CD4-positive, alpha-beta T cell (primary cell): ENCODE data around the gene ZNF831. TPM values are rescaled to one million over a fixed set of nuclear protein-coding genes. Genes with fewer than 3 reads are reported as not detected.

Source experiments
- ATAC-seq: fragments of 200-7000 bp; cut with Tn5 transposase; one replicate; pipeline ENCODE4 v1.10.0; 2022; ENCODE audit warnings: mild to moderate bottlenecking; ENCODE audit not compliant: poor library complexity
- CTCF ChIA-PET: fragments of 350-600 bp; sonication (Branson Sonifier 250); formaldehyde crosslinking; loops from one replicate; lab custom pipeline; 2021; ENCODE audit warnings: antibody characterized with exemption, inconsistent platforms; lab: Charles Lee
- POLR2A ChIA-PET: fragments of 350-600 bp; sonication (Branson Sonifier 250); formaldehyde crosslinking; loops from one replicate; lab custom pipeline; 2021; ENCODE audit warnings: antibody characterized with exemption, inconsistent platforms; lab: Charles Lee
- DNase-seq, 14 experiments: peaks; one replicate each; pipeline ENCODE4 v3.0.0-alpha.2; 2013 to 2020; ENCODE audit warnings: mixed read lengths in 2 of 14
- H3K27ac ChIP-seq, 2 donors: one replicate each; pipeline versions ENCODE4 v1.5.1 to v1.7.0; 2013; ENCODE audit warnings: low read length in 2 of 2, low read depth in 1 of 2, mild to moderate bottlenecking in 1 of 2
- H3K27me3 ChIP-seq, 2 experiments: 1 replicate in 1 of 2; 2 replicates in 1 of 2; pipeline versions ENCODE4 v1.6.1 to v1.7.0; 2013; ENCODE audit warnings: low read length in 2 of 2, control low read depth in 1 of 2, mild to moderate bottlenecking in 1 of 2, moderate library complexity in 1 of 2; ENCODE audit not compliant: insufficient read depth in 2 of 2, control insufficient read depth in 1 of 2
- H3K36me3 ChIP-seq: one replicate; pipeline ENCODE4 v1.6.1; 2013; ENCODE audit warnings: low read length, control low read depth; ENCODE audit not compliant: insufficient read depth
- H3K4me1 ChIP-seq: one replicate; pipeline ENCODE4 v1.6.1; 2013; ENCODE audit warnings: low read length, control low read depth; ENCODE audit not compliant: insufficient read depth
- H3K4me3 ChIP-seq: one replicate; pipeline ENCODE4 v1.5.1; 2013; ENCODE audit warnings: mild to moderate bottlenecking, low read length, moderate library complexity
- H3K9me3 ChIP-seq, 2 experiments: 1 replicate in 1 of 2; 2 replicates in 1 of 2; pipeline versions ENCODE4 v1.6.1 to v1.7.0; 2013; ENCODE audit warnings: low read length in 2 of 2, mild to moderate bottlenecking in 2 of 2, control low read depth in 1 of 2, moderate library complexity in 1 of 2; ENCODE audit not compliant: control insufficient read depth in 1 of 2, insufficient read depth in 1 of 2
- H3K27ac Mint-ChIP-seq: one replicate; pipeline ENCODE4 v1.8.0; 2020; ENCODE audit warnings: mixed read lengths
- H3K27me3 Mint-ChIP-seq: one replicate; pipeline ENCODE4 v1.8.0; 2021; ENCODE audit warnings: mixed read lengths
- H3K36me3 Mint-ChIP-seq: one replicate; pipeline ENCODE4 v1.8.0; 2021; ENCODE audit warnings: low read depth, mixed read lengths
- H3K4me1 Mint-ChIP-seq: one replicate; pipeline ENCODE4 v1.8.0; 2021; ENCODE audit warnings: low read depth, mixed read lengths
- H3K4me3 Mint-ChIP-seq: one replicate; pipeline ENCODE4 v1.8.0; 2020; ENCODE audit warnings: mild to moderate bottlenecking, mixed read lengths
- H3K9me3 Mint-ChIP-seq: one replicate; pipeline ENCODE4 v1.8.0; 2020; ENCODE audit warnings: mixed read lengths
- intact Hi-C, 2 experiments: fragments of 100-400 bp; cut with DNase I in 1 of 2; cut with micrococcal nuclease in 1 of 2; formaldehyde crosslinking; loops; one replicate each; pipeline versions ENCODE4 v1.15.1 to v1.9.0; 2023 to 2025; cut with DNase I, micrococcal nuclease
- total RNA-seq, 174 experiments: library from RNA in 2 of 174; stranded (reverse) in 2 of 174; gene quantifications; one replicate each; pipeline ENCODE4 v1.2.3 and lab custom pipeline; 2021 to 2026
- TF ChIP-seq, protein P1 (sequence below): fragments of 200-600 bp; IDR thresholded peaks from one replicate; pipeline ENCODE4 v1.8.0; 2022; ENCODE audit warnings: antibody characterized with exemption, mild to moderate bottlenecking

ZNF831 gene
- total RNA-seq, 2 experiments from 2014 or later, result 24.9 to 25.9 TPM

DNA sequence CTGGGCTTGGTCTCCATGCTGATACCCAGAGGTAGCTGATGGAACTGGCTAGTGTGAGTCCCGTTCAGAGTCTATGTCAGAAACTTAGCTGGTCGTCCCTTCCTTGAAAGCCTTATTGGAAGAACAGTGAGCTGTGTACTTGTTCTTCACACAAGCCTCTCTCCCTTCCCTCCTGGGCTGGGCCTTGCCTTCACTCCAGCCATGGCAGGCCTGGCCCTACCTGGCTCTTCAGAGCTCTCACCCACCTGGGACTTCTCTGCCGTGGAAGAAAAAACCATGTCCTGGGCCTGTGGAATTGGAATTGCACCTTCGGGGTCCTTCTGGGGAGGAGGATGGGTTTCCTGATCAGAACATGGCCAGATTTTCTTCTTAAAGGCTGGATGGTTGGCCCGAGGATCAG, 20.3 kb upstream of the ZNF831 start:
- POLR2A ChIA-PET, result interaction anchor here (0.7 to 1.9 kb wide), 5 partner anchors 10 to 50 kb away, joined by 3 to 14 read pairs (median 3); no protein-coding TSS in a partner anchor

DNA sequence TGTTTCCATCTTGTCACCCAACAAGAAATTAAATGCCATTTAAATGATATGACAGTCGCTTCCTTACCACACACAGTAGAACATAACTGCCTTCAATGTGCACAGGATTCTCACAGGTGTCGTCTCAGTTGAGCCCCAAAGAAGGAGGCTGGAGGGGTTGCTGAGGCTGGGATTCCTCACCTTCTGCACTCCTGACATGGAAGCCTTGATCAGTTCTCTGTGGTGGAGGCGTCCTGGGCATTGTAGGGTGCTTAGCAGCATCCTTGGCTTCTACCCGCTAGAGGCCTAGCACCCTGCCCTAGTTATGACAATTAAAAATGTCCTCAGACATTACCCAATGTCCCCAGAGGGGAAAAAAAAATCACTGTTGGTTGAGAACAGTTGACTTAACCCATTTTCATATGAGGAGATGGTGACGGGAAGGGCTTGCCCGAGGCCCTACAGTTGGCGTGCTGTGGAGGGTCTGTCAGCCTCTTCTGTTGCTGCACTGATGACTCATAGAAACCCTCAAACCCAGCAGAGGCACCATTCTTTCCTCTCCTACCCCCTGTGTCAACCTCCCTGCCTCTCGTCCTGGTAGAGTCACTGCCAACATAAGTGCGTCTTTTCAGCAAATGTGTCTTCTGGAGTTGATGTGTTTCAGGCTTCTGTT, 19.3 kb upstream of the ZNF831 start:
- ChIA-PET POLR2A (interaction anchor here (1.0 to 11.4 kb wide), 3 partner anchors 13 to 24 kb away, joined by 3 to 203 read pairs (median 14); no protein-coding TSS in a partner anchor), CTCF (interaction anchor here (1.4 kb wide), 1 partner anchor 63 kb away, joined by 4 read pairs; no protein-coding TSS in a partner anchor)
- Histone ChIP-seq H3K9me3 (peaks cover 0 to 4% of the 10 kb centered on the region in 2 experiments), H3K27ac (peak overlapping the region in 1 of 2 donors; percentile 20), H3K27me3 (no peaks in the 10 kb centered on the region), H3K36me3 (no peaks in the 10 kb centered on the region), H3K4me3 (no peak overlapping the region), H3K4me1 (peaks cover 57% of the 10 kb centered on the region)
- ATAC-seq (no peak), DNase-seq (peak in 7 of 14 experiments; percentile 33 to 68 (median 47))
- Mint-ChIP-seq H3K36me3 (peaks cover 31% of the 10 kb centered on the region), H3K27me3 (no peaks in the 10 kb centered on the region), H3K4me3 (peak overlapping the region; percentile 84), H3K27ac (peak overlapping the region; percentile 97), H3K4me1 (peaks cover 61% of the 10 kb centered on the region), H3K9me3 (peaks cover 3% of the 10 kb centered on the region)
- intact Hi-C loops, result loop anchor here in 1 of 2 experiments (1.0 to 5.0 kb wide), 2 partner anchors 18 to 52 kb away; no protein-coding TSS in a partner anchor
- TF ChIP-seq, protein P1, sequence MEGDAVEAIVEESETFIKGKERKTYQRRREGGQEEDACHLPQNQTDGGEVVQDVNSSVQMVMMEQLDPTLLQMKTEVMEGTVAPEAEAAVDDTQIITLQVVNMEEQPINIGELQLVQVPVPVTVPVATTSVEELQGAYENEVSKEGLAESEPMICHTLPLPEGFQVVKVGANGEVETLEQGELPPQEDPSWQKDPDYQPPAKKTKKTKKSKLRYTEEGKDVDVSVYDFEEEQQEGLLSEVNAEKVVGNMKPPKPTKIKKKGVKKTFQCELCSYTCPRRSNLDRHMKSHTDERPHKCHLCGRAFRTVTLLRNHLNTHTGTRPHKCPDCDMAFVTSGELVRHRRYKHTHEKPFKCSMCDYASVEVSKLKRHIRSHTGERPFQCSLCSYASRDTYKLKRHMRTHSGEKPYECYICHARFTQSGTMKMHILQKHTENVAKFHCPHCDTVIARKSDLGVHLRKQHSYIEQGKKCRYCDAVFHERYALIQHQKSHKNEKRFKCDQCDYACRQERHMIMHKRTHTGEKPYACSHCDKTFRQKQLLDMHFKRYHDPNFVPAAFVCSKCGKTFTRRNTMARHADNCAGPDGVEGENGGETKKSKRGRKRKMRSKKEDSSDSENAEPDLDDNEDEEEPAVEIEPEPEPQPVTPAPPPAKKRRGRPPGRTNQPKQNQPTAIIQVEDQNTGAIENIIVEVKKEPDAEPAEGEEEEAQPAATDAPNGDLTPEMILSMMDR, result no peak

More for the DNA sequence above, 20.3 kb upstream of the ZNF831 start:
- no peak overlapping the region for H3K27ac Mint-ChIP-seq
- Histone ChIP-seq H3K27ac (no peak overlapping the region), H3K27me3 (no peaks in the 10 kb centered on the region), H3K4me1 (peaks cover 48% of the 10 kb centered on the region), H3K36me3 (no peaks in the 10 kb centered on the region), H3K4me3 (no peak overlapping the region), H3K9me3 (no peaks in the 10 kb centered on the region)
- intact Hi-C loops, result loop anchor here in 1 of 2 experiments (5.0 kb wide), 1 partner anchor 51 kb away; no protein-coding TSS in a partner anchor
- no peaks in the 10 kb centered on the region for H3K27me3 Mint-ChIP-seq
- DNase-seq (no peak), ATAC-seq (no peak)
- H3K4me3 Mint-ChIP-seq, result no peak overlapping the region
- H3K36me3 Mint-ChIP-seq, result peaks cover 25% of the 10 kb centered on the region
- peaks cover 3% of the 10 kb centered on the region for H3K9me3 Mint-ChIP-seq
- H3K4me1 Mint-ChIP-seq, result peaks cover 57% of the 10 kb centered on the region
- CTCF ChIA-PET, result interaction anchor here (0.5 to 1.4 kb wide), 2 partner anchors 64 to 220 kb away, joined by 4 read pairs; no protein-coding TSS in a partner anchor
- TF ChIP-seq, protein P1, result no peak

DNA sequence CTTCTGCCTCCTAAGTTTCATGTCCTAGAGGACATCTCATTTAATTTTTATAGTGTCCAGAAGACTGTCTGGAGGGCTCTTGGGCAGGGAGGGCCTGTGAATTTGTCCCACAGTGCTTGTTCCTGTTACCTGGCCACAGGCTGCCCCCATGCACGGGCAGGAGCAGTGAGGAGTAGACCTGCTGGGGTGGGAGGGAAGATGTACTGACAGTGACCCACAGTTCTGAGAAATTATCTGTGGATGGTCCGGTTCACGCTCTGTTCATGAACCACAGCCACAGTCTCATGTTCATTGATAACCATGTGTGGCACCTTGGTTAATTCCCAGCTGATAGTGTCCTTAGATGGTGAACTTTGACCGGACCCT, 18.8 kb upstream of the ZNF831 start:
- Mint-ChIP-seq H3K4me1 (peaks cover 65% of the 10 kb centered on the region), H3K9me3 (peaks cover 3% of the 10 kb centered on the region), H3K36me3 (peaks cover 33% of the 10 kb centered on the region), H3K4me3 (peak overlapping the region; percentile 92), H3K27ac (peak overlapping the region; percentile 97), H3K27me3 (no peaks in the 10 kb centered on the region)
- TF ChIP-seq, protein P1, result no peak
- H3K9me3 ChIP-seq, result peaks cover 0 to 4% of the 10 kb centered on the region in 2 experiments
- H3K36me3 ChIP-seq, result no peaks in the 10 kb centered on the region
- DNase-seq, result peak in 1 of 14 experiments; percentile 22
- H3K4me1 ChIP-seq, result peaks cover 62% of the 10 kb centered on the region
- CTCF ChIA-PET, result interaction anchor here (1.0 kb wide), 1 partner anchor 14 kb away, joined by 3 read pairs; no protein-coding TSS in a partner anchor
- POLR2A ChIA-PET, result interaction anchor here (11.4 kb wide), 1 partner anchor 24 kb away, joined by 203 read pairs; no protein-coding TSS in a partner anchor
- H3K4me3 ChIP-seq, result no peak overlapping the region
- H3K27ac ChIP-seq, result peak overlapping the region; percentile 20 to 70
- intact Hi-C loops, result loop anchor here (1.0 to 5.0 kb wide), 6 partner anchors 19 to 838 kb away; partner anchors contain the start of gene RAB22A (in 1 of the 2)
- H3K27me3 ChIP-seq, result no peaks in the 10 kb centered on the region
- no peak for ATAC-seq
